ENCODE results near the gene FAM47B.

DNA sequence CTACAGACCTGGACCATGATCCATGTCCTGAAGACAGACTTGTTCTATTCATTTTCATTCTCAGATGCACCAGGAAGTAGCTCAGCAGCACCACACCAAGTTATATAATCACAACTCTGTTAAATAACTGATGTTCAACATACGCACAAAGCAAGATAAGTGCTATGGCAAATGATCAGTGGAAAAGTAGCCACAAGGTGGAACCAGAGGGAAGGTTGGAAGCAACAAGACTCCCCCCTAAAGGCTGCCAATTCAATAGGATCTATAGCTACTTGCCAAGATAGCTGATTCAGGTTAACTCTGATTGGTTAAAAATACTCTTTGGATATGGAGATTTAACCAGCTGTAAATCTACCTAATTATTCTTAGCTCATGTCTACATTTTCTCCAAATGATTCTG, 23.7 kb upstream of the FAM47B start:
- TF ChIP-seq GATA2 (IDR thresholded peaks at IDR 0.05; ENCODE audit: low read depth, low read length) = no peak
- no peak for TF ChIP-seq GATA3 (IDR thresholded peaks at IDR 0.05; ENCODE audit: low read depth, low read length)

Data from SH-SY5Y (cell line).